ENCODE measurements around the gene ENTPD8.

The ENTPD8 gene

DNA sequence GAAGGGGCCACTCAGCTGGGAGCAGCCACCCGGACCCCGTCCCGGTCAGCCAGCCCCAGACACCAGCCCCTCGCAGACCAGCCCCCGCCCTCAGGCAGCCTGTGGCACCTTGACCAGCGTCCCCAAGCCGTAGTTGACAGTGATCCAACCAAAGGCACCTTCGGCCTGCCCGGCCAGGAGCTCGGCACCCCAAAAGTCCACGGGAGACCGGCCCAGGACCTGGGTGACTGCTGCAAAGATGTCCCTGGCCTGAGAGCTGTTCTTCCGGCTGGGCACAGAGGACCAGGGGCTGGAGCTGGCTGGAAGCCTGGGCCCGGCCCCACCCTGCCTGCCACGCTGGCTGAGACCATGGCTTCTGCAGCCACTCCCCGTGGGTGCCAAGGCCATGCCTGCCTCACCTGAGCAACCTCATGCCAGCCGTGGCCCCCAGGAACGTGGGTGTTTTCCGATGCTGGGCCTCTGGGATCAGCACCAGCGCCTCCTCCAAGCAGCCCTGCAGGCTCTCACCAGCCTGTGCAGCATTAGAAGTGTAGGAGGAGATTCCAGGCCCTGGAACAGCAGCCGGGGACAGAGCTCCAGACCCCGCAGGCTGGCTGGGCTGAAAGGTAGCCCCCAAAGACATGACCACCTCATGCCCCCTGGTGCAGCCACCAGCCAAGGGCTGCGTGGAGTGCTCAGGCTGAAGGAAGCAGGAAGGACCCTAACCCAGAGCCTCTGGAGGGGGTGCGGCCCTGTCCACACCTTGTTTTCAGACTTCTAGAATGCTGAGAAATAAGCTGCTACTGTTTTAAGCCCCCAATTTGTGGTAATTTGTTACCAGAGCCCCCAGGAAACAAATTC lies 4.2 kb downstream of the ENTPD8 start:
- no peak overlapping the region for H3K4me3 ChIP-seq (ENCODE audit: low read length)
- TF ChIP-seq ZNF274 (IDR thresholded peaks at IDR 0.05; ENCODE audit: low read depth, low read length), result no peak

- no peak overlapping the region for H3K4me3 ChIP-seq (ENCODE audit: low read length)
- no peak for TF ChIP-seq ZNF274 (IDR thresholded peaks at IDR 0.05; ENCODE audit: low read depth, low read length)
Observed at GRCh38 chr9:137435980-137436760, 5.0 kb downstream of the ENTPD8 start.

- no peak overlapping the region for H3K4me3 ChIP-seq (ENCODE audit: low read length)
- no peak for TF ChIP-seq ZNF274 (IDR thresholded peaks at IDR 0.05; ENCODE audit: low read depth, low read length)
Observed at GRCh38 chr9:137435381-137435891, 5.7 kb downstream of the ENTPD8 start.

- H3K4me3 ChIP-seq (ENCODE audit: low read length), result no peak overlapping the region
Observed at GRCh38 chr9:137434498-137435380, 6.4 kb downstream of the ENTPD8 start.

GRCh38 chr9:137433916-137434431 lies 7.2 kb downstream of the ENTPD8 start:
- TF ChIP-seq ZNF274 (IDR thresholded peaks at IDR 0.05; ENCODE audit: low read depth, low read length), result no peak
- H3K4me3 ChIP-seq (ENCODE audit: low read length), result no peak overlapping the region

More at GRCh38 chr9:137434498-137435380, 6.4 kb downstream of the ENTPD8 start:
- no peak for TF ChIP-seq ZNF274 (IDR thresholded peaks at IDR 0.05; ENCODE audit: low read depth, low read length)

- no peak overlapping the region for H3K4me3 ChIP-seq (ENCODE audit: low read length)
- no peak for TF ChIP-seq ZNF274 (IDR thresholded peaks at IDR 0.05; ENCODE audit: low read depth, low read length)
Observed at GRCh38 chr9:137433349-137433915, 7.7 kb downstream of the ENTPD8 start.

- TF ChIP-seq ZNF274 (IDR thresholded peaks at IDR 0.05; ENCODE audit: low read depth, low read length), result no peak
- no peak overlapping the region for H3K4me3 ChIP-seq (ENCODE audit: low read length)
Observed at GRCh38 chr9:137432687-137433348, 8.3 kb downstream of the ENTPD8 start.

DNA sequence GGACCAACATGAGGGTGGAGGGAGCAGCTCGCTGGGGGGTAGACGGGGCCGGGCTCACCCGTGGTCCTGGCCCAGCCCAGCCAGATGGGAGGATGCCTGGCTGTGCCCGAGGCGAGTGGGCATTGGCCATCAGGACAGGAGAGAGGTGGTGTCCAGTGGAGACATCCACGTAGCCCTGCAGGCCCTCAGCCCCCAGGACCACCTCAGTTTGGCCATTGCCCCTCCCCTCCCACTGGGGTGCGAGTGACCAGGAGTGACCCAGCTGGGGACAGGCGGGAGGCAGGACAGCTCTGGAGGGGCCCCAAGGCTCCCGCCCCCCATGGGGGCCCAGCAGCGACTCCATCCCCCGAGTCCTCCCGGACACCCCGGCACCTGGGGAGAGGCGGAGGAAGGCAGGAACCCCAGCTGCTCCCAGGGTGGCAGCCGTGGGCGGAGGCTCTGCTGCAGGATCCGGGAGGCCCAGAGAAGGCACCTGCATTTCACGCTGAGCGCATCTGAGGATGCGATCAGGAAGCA lies 9.7 kb downstream of the ENTPD8 start:
- no peak overlapping the region for H3K4me3 ChIP-seq (ENCODE audit: low read length)
- TF ChIP-seq ZNF274 (IDR thresholded peaks at IDR 0.05; ENCODE audit: low read depth, low read length), result no peak

DNA sequence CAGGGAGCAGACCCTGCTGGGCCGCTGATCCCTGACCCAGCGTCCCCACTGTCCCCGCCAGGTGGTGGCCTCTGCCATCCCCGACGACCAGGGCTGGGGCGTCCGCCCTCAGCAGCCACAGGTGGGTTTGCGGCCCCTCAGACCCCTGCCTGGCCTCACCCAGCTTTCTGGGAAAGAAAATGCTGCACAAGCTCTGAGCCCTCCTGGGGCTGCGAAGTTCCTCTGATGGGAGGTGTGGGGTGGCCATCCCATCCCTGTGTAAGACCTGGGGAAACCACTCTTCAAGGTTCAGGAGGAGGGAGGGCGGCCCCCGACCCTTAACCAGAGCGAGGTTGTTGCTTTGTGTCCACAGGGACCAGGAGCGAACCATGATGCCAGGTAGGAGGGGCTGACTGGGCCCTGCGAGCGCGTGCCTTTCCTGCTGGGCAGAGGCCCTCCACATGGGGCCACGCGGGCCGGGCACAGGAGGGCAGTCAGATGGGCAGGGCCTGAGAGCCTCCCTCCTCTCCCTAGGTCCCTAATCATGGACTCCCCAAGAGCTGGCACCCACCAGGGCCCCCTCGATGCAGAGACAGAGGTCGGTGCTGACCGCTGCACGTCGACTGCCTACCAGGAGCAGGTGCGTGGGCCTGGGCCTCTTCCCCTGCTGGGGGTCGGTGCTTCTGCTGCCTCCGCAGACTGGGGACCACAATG lies 10.3 kb downstream of the ENTPD8 start:
- no peak overlapping the region for H3K4me3 ChIP-seq (ENCODE audit: low read length)
- TF ChIP-seq ZNF274 (IDR thresholded peaks at IDR 0.05; ENCODE audit: low read depth, low read length), result no peak

- TF ChIP-seq ZNF274 (IDR thresholded peaks at IDR 0.05; ENCODE audit: low read depth, low read length), result no peak
- no peak overlapping the region for H3K4me3 ChIP-seq (ENCODE audit: low read length)
Observed at GRCh38 chr9:137429974-137430722, 11.0 kb downstream of the ENTPD8 start.

DNA sequence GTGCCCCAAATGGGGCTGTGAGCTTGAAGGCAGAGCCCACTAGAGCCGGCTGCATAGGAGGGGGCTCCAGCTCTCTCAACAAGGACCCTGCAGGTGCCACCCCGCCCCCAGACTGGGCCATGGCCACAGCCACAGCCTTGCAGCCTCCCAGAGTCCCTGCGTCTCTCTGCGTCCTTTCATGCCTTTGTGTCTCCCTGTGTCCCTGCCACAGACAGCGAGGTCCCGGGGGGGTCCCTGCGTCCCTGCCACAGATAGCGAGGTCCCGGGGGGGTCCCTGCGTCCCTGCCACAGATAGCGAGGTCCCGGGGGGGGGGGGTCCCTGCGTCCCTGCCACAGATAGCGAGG lies 11.6 kb downstream of the ENTPD8 start:
- no peak overlapping the region for H3K4me3 ChIP-seq (ENCODE audit: low read length)
- TF ChIP-seq ZNF274 (IDR thresholded peaks at IDR 0.05; ENCODE audit: low read depth, low read length), result no peak
